Subcutaneous abdominal adipose tissue (tissue), 5 donors: Measurements from ENCODE around the gene FOXI1.

Experiments used
- H3K27ac ChIP-seq: one replicate; pipeline ENCODE4 v1.7.0; 2013; ENCODE audit warnings: low read depth, mild to moderate bottlenecking, inconsistent platforms, low read length, moderate library complexity
- H3K27me3 ChIP-seq, 5 donors: one replicate each; pipeline ENCODE4 v1.7.0; 2013; ENCODE audit warnings: low read length in 5 of 5, inconsistent platforms in 1 of 5; ENCODE audit not compliant: control insufficient read depth in 5 of 5, insufficient read depth in 4 of 5
- H3K36me3 ChIP-seq, 5 donors: one replicate each; pipeline ENCODE4 v1.7.0; 2013; ENCODE audit warnings: low read length in 5 of 5; ENCODE audit not compliant: control insufficient read depth in 5 of 5, insufficient read depth in 5 of 5
- H3K4me1 ChIP-seq, 5 donors: one replicate each; pipeline ENCODE4 v1.7.0; 2013; ENCODE audit warnings: low read length in 5 of 5, mild to moderate bottlenecking in 3 of 5, moderate library complexity in 1 of 5; ENCODE audit not compliant: control insufficient read depth in 5 of 5, insufficient read depth in 5 of 5
- H3K4me3 ChIP-seq, 5 donors: one replicate each; pipeline ENCODE4 v1.7.0; 2013; ENCODE audit warnings: low read length in 5 of 5, low read depth in 1 of 5
- H3K9ac ChIP-seq, 5 donors: one replicate each; pipeline ENCODE4 v1.7.0; 2013; ENCODE audit warnings: low read length in 5 of 5, mild to moderate bottlenecking in 4 of 5, moderate library complexity in 3 of 5
- H3K9me3 ChIP-seq, 5 donors: one replicate each; pipeline ENCODE4 v1.7.0; 2013; ENCODE audit warnings: low read length in 5 of 5; ENCODE audit not compliant: control insufficient read depth in 5 of 5
- donor health status: healthy.
- donor health status: healthy.
- donor health status: healthy.
- donor health status: healthy.
- donor health status: healthy.

FOXI1 gene

DNA sequence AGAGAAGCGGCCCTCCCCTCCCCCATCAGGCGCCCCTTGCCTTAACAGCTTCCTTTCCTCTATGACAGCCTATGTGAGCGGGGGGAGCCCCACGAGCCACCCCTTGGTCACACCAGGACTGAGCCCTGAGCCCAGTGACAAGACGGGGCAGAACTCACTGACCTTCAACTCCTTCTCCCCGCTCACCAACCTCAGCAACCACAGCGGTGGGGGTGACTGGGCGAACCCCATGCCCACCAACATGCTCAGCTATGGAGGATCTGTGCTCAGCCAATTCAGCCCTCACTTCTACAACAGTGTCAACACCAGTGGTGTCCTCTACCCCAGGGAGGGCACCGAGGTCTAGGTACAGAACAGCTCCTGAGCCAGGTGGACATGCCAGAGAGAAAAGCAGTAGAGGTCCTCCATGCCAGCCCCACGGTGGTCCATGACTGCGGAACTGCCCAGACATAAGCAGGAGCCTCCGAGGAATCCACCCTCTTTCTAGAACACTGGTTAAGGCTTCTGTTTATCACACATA, 2.6 kb downstream of the FOXI1 start:
- peaks cover 0 to 4% (median 0%) of the 10 kb centered on the region in 5 donors for H3K4me1 ChIP-seq

DNA sequence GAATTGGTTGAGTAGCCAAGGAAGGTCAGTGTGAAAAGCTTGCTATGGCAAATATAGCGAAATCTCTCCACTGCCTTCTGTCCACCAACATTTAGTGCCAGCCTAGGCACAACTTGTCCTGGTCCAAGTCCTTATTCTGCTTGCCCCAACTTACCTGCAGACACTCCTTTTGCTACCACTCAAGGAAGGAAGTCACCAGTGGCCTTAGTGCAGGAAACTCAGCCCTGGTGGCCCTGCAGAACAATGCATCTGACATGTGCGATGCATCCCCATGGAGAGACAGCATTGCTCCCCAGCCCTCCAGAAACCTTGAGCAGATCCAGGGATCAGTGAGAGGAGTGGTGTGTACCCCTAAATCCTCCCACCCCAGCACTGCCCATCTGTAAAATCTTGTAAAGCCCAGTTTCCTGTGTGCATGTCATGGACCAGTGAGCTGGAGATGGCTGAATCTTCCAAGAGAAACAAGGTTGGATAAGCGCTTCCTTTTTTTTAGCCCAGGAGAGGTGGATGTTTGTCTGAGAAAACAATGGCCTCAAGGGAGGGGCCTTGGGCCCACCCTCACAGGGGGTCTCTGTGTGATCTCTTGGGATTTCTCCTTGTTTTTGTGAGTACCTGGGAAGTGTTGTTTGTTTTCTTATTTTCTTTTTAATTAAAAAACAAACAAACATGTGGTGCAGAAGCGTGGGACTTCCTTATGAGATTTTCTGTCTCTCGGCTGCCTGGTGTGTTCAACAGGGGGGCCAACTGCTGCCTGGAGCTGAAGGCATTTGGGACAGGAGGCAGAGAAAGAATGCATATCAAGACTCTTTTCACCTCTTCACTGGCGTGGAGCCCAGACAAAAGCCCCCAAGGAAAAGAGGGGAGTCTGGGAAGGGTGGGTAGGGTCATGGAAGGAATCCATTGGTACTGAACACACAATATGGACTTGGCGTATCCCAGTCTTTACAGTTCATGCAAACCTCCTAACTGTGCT, 3.6 kb downstream of the FOXI1 start:
- Histone ChIP-seq H3K27ac (no peak overlapping the region), H3K27me3 (no peaks in the 10 kb centered on the region), H3K4me3 (no peak overlapping the region), H3K9ac (no peak overlapping the region), H3K9me3 (no peaks in the 10 kb centered on the region), H3K4me1 (peaks cover 0 to 4% (median 0%) of the 10 kb centered on the region in 5 donors), H3K36me3 (no peaks in the 10 kb centered on the region)

More for the DNA sequence above, 2.6 kb downstream of the FOXI1 start:
- Histone ChIP-seq H3K9me3 (no peaks in the 10 kb centered on the region), H3K4me3 (no peak overlapping the region), H3K27me3 (no peaks in the 10 kb centered on the region), H3K27ac (no peak overlapping the region), H3K9ac (no peak overlapping the region), H3K36me3 (no peaks in the 10 kb centered on the region)

DNA sequence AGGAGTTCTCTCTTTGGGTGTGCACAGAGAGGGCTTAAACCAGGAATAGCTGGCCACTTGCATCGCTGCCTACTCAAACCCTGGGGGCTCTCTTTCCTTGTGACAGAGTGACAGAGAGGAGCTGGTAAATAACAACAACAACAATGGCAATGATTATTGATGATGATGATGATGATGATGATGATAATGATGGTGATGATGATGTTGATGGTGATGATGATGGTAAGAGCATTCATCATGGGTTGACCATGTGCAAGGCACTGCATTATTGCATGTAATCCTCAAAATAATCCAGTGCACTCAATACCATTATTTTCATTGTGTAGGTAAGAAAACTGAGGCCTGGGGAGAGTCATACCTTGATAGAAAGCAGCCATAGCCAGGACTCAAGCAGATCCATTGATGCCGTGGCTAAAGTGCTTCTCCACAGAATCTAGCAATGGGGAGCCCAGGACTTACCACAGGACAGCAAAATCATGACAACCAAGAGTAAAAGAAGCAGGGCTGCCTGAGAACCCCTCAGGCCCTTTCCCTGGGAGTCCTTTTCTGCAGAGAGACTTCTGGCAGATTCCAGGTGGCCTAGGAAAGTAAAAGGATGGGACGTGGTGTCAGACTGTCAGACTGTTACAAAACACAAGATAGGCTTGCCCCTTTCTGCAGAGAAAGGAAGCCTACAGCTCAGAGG, 4.8 kb downstream of the FOXI1 start:
- no peaks in the 10 kb centered on the region for H3K27me3 ChIP-seq
- H3K4me1 ChIP-seq = peaks cover 0 to 4% (median 0%) of the 10 kb centered on the region in 5 donors
- H3K4me3 ChIP-seq = no peak overlapping the region
- H3K9me3 ChIP-seq = no peaks in the 10 kb centered on the region
- H3K27ac ChIP-seq = no peak overlapping the region
- H3K36me3 ChIP-seq = no peaks in the 10 kb centered on the region
- no peak overlapping the region for H3K9ac ChIP-seq

DNA sequence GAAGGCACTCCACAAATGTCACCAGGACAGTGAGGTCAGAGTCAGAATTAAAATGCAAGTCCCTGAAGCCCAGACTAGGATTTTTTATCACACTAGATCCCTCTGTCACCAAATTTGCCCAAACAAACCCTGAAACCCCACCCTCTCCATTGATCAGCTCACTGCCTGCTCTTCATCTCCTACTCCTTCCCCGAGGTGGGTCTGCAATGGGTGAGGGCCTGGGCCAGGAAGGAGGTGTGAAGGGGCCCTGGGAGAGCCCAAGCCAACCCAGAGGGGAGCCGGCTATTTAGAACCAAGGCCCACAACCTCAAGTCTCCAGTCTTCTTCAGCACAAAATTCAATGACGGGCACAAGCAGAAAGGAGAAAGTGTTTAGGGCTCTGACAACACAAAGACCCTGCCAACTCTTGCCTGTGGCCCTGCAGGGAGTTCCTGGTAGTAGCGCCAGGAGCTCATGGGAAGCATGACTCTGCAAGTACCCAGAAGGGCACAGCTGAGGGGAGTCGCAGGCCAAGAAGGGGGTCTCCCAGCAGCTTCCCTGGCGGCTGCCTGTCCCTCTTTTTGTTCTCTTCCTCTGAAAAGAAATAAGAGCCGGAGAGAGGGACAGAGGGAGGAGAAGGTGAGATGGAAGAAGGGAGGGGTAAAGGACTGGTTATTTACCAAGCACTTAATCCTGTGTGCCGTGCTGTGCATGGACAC, 5.5 kb downstream of the FOXI1 start:
- Histone ChIP-seq H3K4me3 (no peak overlapping the region), H3K9me3 (peaks cover 0 to 4% (median 0%) of the 10 kb centered on the region in 5 donors), H3K36me3 (no peaks in the 10 kb centered on the region), H3K9ac (no peak overlapping the region), H3K27me3 (no peaks in the 10 kb centered on the region), H3K27ac (no peak overlapping the region), H3K4me1 (peaks cover 0 to 4% (median 0%) of the 10 kb centered on the region in 5 donors)

DNA sequence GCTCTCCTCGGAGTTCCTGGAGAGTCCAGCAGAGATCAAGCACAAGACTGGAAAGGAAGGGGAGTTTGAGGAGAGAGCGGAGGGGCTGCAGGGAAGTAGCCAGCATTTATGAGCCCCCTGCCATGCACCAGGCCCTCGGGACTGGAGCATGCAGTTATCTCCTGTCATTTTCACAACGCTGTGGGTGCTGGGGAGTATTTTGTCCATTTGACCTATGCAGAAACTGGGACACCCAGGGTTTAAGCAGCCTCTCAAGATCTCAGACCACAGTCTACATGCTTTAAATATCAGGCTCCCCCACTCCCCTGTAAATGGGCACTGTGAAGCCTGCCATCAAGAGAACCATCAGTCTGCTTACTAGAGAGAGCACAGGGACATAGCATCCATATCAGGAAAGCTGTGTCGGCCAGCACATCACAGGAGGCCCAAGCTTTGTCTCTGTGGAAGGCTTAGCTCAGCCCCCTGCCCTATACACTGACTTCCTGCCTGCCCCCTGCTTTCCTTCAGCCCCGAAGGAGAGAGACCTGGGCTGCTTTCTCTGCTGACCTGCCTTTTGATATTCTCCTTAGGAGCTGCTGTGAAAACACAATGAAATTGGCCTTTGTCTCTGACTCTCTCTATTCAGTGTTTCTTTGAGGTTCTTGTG, 7.3 kb downstream of the FOXI1 start:
- H3K27me3 ChIP-seq = no peaks in the 10 kb centered on the region
- H3K9me3 ChIP-seq = peaks cover 0 to 4% (median 0%) of the 10 kb centered on the region in 5 donors
- no peak overlapping the region for H3K4me3 ChIP-seq
- H3K27ac ChIP-seq = no peak overlapping the region
- no peak overlapping the region for H3K9ac ChIP-seq
- H3K4me1 ChIP-seq = peaks cover 0 to 3% (median 0%) of the 10 kb centered on the region in 5 donors
- H3K36me3 ChIP-seq = no peaks in the 10 kb centered on the region

DNA sequence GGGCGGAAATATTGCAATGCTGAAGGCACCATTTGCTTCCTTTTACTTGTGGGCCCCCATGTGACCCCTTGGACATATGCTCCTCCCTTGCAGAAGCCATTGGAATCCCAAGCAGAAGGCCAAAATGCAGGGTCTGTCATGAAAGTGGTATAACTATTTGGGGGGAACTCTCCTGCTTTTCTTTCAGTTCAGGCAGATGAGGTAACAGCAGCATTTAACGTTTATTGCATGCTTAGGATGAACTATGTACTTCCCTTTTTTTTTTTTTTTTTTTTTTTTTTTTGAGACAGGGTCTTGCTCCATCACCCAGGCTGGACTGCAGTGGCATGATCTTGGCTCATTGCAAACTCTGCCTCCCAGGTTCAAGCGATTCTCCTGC, 7.8 kb downstream of the FOXI1 start:
- Histone ChIP-seq H3K36me3 (no peaks in the 10 kb centered on the region), H3K27ac (no peak overlapping the region), H3K9me3 (peaks cover 0 to 4% (median 0%) of the 10 kb centered on the region in 5 donors), H3K9ac (no peak overlapping the region), H3K4me3 (no peak overlapping the region), H3K27me3 (no peaks in the 10 kb centered on the region), H3K4me1 (no peaks in the 10 kb centered on the region)

DNA sequence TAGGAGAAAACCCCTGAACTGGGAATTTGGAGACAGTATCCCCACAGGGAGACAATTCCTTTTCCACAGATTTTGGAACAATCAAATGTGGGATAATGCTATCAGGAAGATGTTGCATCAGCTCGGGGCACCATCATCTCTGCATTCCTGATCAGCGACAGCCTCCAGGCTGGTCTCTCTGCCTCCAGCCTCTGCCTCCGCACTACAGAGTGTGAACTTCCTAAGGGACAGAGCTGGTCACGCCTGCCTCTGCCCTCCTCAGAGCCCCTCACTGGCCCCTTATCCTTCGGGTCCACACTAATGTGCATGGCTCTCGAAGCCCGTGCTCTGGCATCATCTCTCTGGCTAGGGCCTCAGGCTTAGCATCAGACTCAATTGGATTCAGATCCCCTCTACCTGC, 8.6 kb downstream of the FOXI1 start:
- no peaks in the 10 kb centered on the region for H3K27me3 ChIP-seq
- no peak overlapping the region for H3K27ac ChIP-seq
- H3K9me3 ChIP-seq = peaks cover 0 to 4% (median 0%) of the 10 kb centered on the region in 5 donors
- no peak overlapping the region for H3K9ac ChIP-seq
- no peaks in the 10 kb centered on the region for H3K36me3 ChIP-seq
- no peak overlapping the region for H3K4me3 ChIP-seq
- H3K4me1 ChIP-seq = no peaks in the 10 kb centered on the region

DNA sequence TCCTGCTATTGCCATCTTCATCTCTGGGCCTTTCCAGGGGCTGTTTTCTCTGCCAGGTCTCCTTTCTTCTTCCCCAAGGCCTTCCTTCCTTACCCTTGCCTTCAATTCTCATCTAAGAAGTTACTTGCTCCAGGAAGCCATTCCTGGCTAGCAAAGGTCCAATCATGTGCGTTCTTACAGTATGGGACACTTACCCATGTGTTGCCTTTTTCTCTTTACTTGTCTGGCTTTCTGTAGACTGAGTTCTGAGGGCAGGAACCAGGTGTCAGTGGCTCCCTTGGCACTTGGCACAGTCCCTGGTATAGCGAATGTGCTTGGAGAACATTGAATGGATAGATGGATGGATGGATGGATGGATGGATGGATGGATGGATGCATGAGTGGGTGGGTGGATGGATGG, 10.2 kb downstream of the FOXI1 start:
- Histone ChIP-seq H3K9ac (no peak overlapping the region), H3K9me3 (peaks cover 0 to 4% (median 0%) of the 10 kb centered on the region in 5 donors), H3K4me1 (no peaks in the 10 kb centered on the region), H3K4me3 (no peak overlapping the region), H3K36me3 (no peaks in the 10 kb centered on the region), H3K27ac (no peak overlapping the region), H3K27me3 (no peaks in the 10 kb centered on the region)

DNA sequence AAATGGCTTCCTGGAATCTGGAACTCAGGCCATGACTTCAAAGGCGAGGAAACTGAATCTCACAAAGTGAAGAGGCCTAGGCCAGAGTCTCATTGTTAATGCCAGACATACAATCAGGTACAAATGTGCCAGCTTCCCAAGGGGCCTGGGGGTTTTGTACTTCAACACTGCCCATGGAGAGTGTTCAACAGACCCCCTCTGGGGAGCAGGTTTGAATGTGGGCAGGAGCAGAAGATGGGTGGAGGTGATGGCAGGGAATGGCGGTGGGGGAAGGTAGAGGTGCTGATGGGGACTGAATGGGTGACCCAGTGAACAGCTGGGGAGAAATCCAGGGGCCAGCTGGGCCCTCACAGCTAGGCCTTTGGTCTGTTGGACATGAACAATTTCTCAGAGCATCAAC, 12.0 kb downstream of the FOXI1 start:
- H3K4me1 ChIP-seq = no peaks in the 10 kb centered on the region

More for the DNA sequence above, 12.0 kb downstream of the FOXI1 start:
- H3K27ac ChIP-seq = no peak overlapping the region
- H3K9me3 ChIP-seq = peaks cover 0 to 4% (median 0%) of the 10 kb centered on the region in 5 donors
- no peaks in the 10 kb centered on the region for H3K36me3 ChIP-seq
- no peak overlapping the region for H3K4me3 ChIP-seq
- H3K27me3 ChIP-seq = peaks cover 0 to 3% (median 0%) of the 10 kb centered on the region in 5 donors
- no peak overlapping the region for H3K9ac ChIP-seq
